Activated CD8-positive, alpha-beta memory T cell treated with anti-CD3 and anti-CD28 coated beads, Interleukin-2, amount 50 U/mL, for 1 hour (primary cell): ENCODE data around the gene LBX1.
"Not testable (repeated sequence)": the region's sequence is repeated elsewhere in the genome, so short reads cannot be mapped to it uniquely, and the experiment has no call there.

ENCODE experiments used
- DNase-seq: peaks from one replicate; pipeline ENCODE4 v3.0.0-alpha.2; 2020; ENCODE audit errors: extremely low read depth

Gene LBX1

DNA sequence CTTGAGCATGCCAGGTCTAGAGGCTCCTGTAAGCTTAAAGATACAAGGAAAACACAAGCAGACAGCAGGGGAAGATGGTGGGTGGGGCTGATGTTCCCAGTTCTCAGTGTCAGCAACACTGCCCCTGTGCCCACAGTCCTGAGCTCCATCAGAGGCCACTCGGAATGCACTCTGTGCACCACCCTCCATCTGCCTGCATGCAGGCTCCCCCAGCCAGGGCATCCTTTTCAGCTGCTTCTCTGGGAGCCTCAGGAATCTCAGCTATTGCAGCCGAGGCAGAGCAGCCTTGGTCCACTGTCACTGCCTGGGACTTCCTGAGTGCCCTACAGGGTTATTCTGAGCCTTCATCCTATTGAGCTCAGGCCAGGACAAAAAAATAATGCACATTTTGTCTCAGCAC lies 22.2 kb downstream of the LBX1 start:
- DNase-seq, result no peak

DNA sequence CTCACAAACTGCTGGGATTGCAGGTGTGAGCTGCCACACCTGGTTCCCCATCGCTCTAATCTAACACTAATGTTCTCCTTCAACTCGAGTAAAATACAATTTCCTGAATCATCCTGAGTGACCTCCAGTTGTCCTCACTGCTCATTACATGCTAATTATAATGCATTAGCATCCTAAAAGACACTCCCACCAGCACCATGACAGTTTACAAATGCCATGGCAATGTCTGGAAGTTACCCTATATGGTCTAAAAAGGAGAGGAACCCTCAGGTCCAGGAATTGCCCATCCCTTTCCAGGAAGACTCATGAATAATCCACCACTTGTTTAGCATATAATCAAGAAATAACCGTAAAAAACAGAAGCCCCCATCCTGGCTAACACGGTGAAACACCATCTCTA lies 26.6 kb downstream of the LBX1 start:
- not testable (repeated sequence) for DNase-seq

DNA sequence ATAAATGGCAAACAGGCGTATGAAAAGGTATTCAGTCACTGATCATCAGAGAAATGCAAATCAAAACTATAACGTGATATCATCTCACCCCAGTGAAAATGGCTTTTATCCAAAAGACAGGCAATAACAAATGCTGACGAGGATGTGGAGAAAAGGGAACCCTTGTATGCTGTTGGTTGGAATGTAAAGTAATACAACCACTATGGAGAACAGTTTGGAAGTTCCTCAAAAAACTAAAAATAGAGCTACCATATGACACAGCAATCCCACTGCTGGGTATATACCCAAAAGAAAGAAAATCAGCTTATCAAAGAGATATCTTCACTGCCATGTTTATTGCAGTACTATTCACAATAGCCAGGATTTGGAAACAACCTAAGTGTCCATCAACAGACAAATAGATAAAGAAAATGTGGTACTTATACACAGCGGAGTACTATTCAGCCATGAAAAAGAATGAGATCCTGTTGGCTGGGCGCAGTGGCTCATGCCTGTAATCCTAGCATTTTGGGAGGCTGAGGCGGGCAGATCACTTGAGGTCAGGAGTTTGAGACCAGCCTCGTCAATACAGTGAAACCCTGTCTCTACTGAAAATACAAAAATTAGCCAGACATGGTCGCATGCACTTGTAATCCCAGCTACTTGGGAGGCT lies 30.8 kb downstream of the LBX1 start:
- DNase-seq, result not testable (repeated sequence)

DNA sequence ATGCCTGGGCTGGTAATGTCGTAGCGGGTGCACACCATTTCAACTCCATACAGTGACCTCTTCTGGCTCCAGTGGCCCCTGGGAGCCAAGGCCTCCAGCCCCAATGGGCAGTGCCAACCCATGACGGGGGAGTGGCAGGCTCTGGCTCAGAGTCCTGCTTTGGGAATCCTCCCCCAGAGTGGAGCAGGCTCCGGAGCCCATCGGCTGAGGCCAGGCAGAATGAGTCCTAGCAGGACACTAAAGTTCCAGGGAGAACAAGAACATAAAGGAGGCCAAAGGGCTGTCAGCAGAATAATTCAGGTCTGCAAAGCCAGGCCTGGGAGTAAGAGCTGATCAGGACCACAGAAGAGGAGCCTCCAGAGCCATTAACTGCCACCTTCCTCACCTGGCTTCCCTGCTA lies 33.3 kb downstream of the LBX1 start:
- no peak for DNase-seq

GRCh38 chr10:101189461-101190401 lies 39.5 kb downstream of the LBX1 start:
- no peak for DNase-seq

DNA sequence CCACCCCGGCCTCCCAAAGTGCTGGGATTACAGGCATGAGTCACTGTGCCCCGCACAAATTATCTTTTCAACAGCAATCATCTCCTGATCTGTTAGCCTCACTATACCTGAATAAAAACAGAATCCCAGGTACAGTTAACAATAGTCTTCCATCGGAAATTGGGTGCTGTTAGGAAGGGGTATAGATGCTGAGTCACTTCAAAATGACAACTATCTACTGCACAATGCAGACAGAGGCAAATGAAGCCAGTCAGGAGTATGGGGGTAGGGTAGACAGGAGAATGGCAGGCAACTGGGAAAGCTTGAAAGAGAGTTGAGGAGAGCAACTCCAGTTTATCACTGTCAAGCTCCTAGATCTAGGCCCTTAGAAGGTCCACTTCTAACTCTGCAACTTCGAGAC lies 40.3 kb downstream of the LBX1 start:
- DNase-seq, result no peak

DNA sequence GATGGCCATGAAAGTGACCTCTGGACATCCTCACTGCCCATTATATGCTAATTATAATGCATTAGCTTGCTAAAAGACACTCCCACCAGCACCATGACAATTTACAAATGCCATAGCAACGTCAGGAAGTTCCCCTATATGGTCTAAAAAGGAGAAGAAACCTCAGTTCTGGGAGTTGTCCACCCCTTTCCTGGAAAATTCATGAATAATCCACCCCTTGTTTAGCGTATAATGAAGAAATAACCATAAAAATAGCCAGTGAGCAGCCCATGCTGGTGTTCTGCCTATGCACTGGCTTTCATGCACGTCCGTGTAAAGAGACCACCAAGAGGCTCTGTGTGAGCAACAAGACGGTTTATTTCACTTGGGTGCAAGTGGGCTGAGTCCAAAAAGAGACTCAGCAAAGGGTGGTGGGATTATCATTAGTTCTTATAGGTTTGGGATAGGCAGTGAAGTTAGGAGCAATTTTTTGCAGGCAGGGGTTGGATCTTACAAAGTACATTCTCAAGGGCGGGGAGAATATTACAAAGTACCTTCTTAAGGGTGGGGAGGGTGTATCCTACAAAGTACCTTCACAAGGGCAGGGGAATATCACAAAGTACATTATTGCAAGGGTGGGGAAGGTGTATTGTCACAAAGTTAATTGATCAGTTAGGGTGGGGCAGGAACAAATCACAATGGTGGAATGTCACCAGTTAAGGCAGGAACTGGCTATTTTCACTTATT lies 45.6 kb downstream of the LBX1 start:
- no peak for DNase-seq

- no peak for DNase-seq
Measured at GRCh38 chr10:101182936-101183335, 46.3 kb downstream of the LBX1 start.
